HEK293 (cell line): ENCODE data around the gene TRIM40.

Source experiments
- CTCF ChIA-PET: fragments of 350-600 bp; formaldehyde crosslinking; extraction: SDS; loops from one replicate; lab custom pipeline; 2021; ENCODE audit warnings: antibody characterized with exemption; lab: Yijun Ruan, JAX
- POLR2A ChIA-PET: fragments of 300-600 bp; formaldehyde crosslinking; extraction: SDS; loops from one replicate; lab custom pipeline; 2020; ENCODE audit warnings: antibody characterized with exemption, inconsistent platforms; lab: Yijun Ruan, JAX
- H3K27ac ChIP-seq: fragments of 200-500 bp; sonication (Bioruptor generic); 2 replicates; pipeline ENCODE4 v1.5.1; 2014; ENCODE audit warnings: low read depth, low read length, control low read depth, inconsistent platforms; ENCODE audit errors: extremely low read depth
- H3K36me3 ChIP-seq, 2 experiments: fragments of 200-500 bp in 1 of 2; sonication (Bioruptor generic) in 1 of 2; 1 replicate in 1 of 2; 2 replicates in 1 of 2; pipeline ENCODE4 v1.5.1; 2014 to 2017; ENCODE audit warnings: inconsistent platforms in 2 of 2, low read length in 2 of 2; ENCODE audit not compliant: control insufficient read depth in 2 of 2, insufficient read depth in 1 of 2
- H3K4me1 ChIP-seq: fragments of 200-500 bp; sonication (Bioruptor generic); 2 replicates; pipeline ENCODE4 v1.5.1; 2014; ENCODE audit warnings: mild to moderate bottlenecking, low read length, inconsistent platforms; ENCODE audit not compliant: control insufficient read depth, insufficient read depth
- H3K4me3 ChIP-seq: 2 replicates; pipeline ENCODE4 v1.5.1; 2011; ENCODE audit warnings: low read depth, mild to moderate bottlenecking, control low read depth, low read length, moderate library complexity
- H3K9me3 ChIP-seq: fragments of 200-500 bp; sonication (Bioruptor generic); 2 replicates; pipeline ENCODE4 v1.5.1; 2014; ENCODE audit warnings: low read depth, low read length, inconsistent platforms; ENCODE audit not compliant: control insufficient read depth, insufficient read depth
- GLIS1 ChIP-seq: fragments of 450-650 bp; formaldehyde crosslinking; IDR thresholded peaks from 2 replicates; pipeline ENCODE4 v1.5.1; 2016; ENCODE audit warnings: missing biosample characterization, missing genetic modification characterization
- KLF9 ChIP-seq: fragments of 450-650 bp; formaldehyde crosslinking; IDR thresholded peaks from 2 replicates; pipeline ENCODE4 v1.5.1; 2016; ENCODE audit warnings: missing biosample characterization, missing genetic modification characterization, low read depth
- OVOL3 ChIP-seq: fragments of 450-650 bp; formaldehyde crosslinking; IDR thresholded peaks from 2 replicates; pipeline ENCODE4 v1.5.1; 2016; ENCODE audit warnings: missing biosample characterization, missing genetic modification characterization
- PRDM6 ChIP-seq: fragments of 450-650 bp; formaldehyde crosslinking; IDR thresholded peaks from 2 replicates; pipeline ENCODE4 v1.5.1; 2017; ENCODE audit warnings: missing biosample characterization, missing genetic modification characterization
- YY2 ChIP-seq: fragments of 450-650 bp; formaldehyde crosslinking; IDR thresholded peaks from 2 replicates; pipeline ENCODE4 v1.5.1; 2016; ENCODE audit warnings: missing biosample characterization, missing genetic modification characterization
- ZNF112 ChIP-seq: fragments of 450-650 bp; formaldehyde crosslinking; IDR thresholded peaks from 2 replicates; pipeline ENCODE4 v1.5.0; 2017; ENCODE audit warnings: missing biosample characterization, missing genetic modification characterization
- ZNF121 ChIP-seq: fragments of 450-650 bp; formaldehyde crosslinking; IDR thresholded peaks from 2 replicates; pipeline ENCODE4 v1.5.1; 2016; ENCODE audit warnings: missing biosample characterization, missing genetic modification characterization
- ZNF174 ChIP-seq: fragments of 450-650 bp; formaldehyde crosslinking; IDR thresholded peaks from 2 replicates; pipeline ENCODE4 v1.5.0; 2017; ENCODE audit warnings: missing biosample characterization, mild to moderate bottlenecking, missing genetic modification characterization
- ZNF274 ChIP-seq, 2 experiments: fragments of 200-500 bp in 1 of 2; fragments of 450-650 bp in 1 of 2; sonication (Bioruptor generic) in 1 of 2; formaldehyde crosslinking in 1 of 2; IDR thresholded peaks; 2 replicates each; pipeline versions ENCODE4 v1.5.1 to v1.6.1; 2014 to 2016; ENCODE audit warnings: borderline replicate concordance in 1 of 2, inconsistent platforms in 1 of 2, low read length in 1 of 2, missing biosample characterization in 1 of 2, missing genetic modification characterization in 1 of 2
- ZNF311 ChIP-seq: fragments of 450-650 bp; formaldehyde crosslinking; IDR thresholded peaks from 2 replicates; pipeline ENCODE4 v1.5.1; 2017; ENCODE audit warnings: missing biosample characterization, missing genetic modification characterization, borderline replicate concordance
- ZNF529 ChIP-seq: fragments of 450-650 bp; formaldehyde crosslinking; IDR thresholded peaks from 2 replicates; pipeline ENCODE4 v1.5.1; 2017; ENCODE audit warnings: missing genetic modification characterization, missing biosample characterization; ENCODE audit not compliant: insufficient replicate concordance
- ZNF530 ChIP-seq: fragments of 450-650 bp; formaldehyde crosslinking; IDR thresholded peaks from 2 replicates; pipeline ENCODE4 v1.5.1; 2016; ENCODE audit warnings: low read depth, missing biosample characterization, missing genetic modification characterization
- ZNF544 ChIP-seq: fragments of 450-650 bp; formaldehyde crosslinking; IDR thresholded peaks from 2 replicates; pipeline ENCODE4 v1.5.0; 2017; ENCODE audit warnings: missing biosample characterization, missing genetic modification characterization
- ZNF548 ChIP-seq: fragments of 450-650 bp; formaldehyde crosslinking; IDR thresholded peaks from 2 replicates; pipeline ENCODE4 v1.5.1; 2016; ENCODE audit warnings: missing biosample characterization, missing genetic modification characterization
- ZNF549 ChIP-seq: fragments of 450-650 bp; IDR thresholded peaks from 2 replicates; pipeline ENCODE4 v1.5.1; 2018; ENCODE audit warnings: missing biosample characterization, missing genetic modification characterization, mild to moderate bottlenecking, inconsistent platforms, moderate library complexity
- ZNF626 ChIP-seq: fragments of 450-650 bp; sonication (Bioruptor Pico); formaldehyde crosslinking; IDR thresholded peaks from 2 replicates; pipeline ENCODE4 v1.5.1; 2018; ENCODE audit warnings: missing biosample characterization, missing genetic modification characterization, inconsistent platforms
- ZNF639 ChIP-seq: fragments of 450-650 bp; formaldehyde crosslinking; IDR thresholded peaks from 2 replicates; pipeline ENCODE4 v1.5.1; 2016; ENCODE audit warnings: missing biosample characterization, missing genetic modification characterization
- ZNF777 ChIP-seq: fragments of 450-650 bp; formaldehyde crosslinking; IDR thresholded peaks from 2 replicates; pipeline ENCODE4 v1.5.1; 2017; ENCODE audit warnings: missing biosample characterization, missing genetic modification characterization, borderline replicate concordance

Gene TRIM40

GRCh38 chr6:30092852-30093543, 42.9 kb upstream of the TRIM40 start (continued):
- TF ChIP-seq ZNF544 (tag by site-specific recombination), result no peak
- no peak for TF ChIP-seq ZNF274 (IDR thresholded peaks at IDR 0.05; ENCODE audit: low read length)
- TF ChIP-seq ZNF274 (tag by site-specific recombination; IDR thresholded peaks at IDR 0.05; ENCODE audit: borderline replicate concordance), result no peak
- no peak for TF ChIP-seq ZNF112
- no peak for TF ChIP-seq ZNF121 (tag by site-specific recombination)
- TF ChIP-seq OVOL3, result no peak
- no peak for TF ChIP-seq KLF9
- TF ChIP-seq ZNF777 (tag by site-specific recombination), result no peak
- no peak for TF ChIP-seq ZNF639 (tag by site-specific recombination)
- TF ChIP-seq ZNF549 (tag by site-specific recombination), result no peak

GRCh38 chr6:30093951-30094661, 41.8 kb upstream of the TRIM40 start:
- CTCF ChIA-PET, result interaction anchor here (0.6 to 2.6 kb wide), 8 partner anchors 8 to 81 kb away, joined by 3 to 10 read pairs (median 4); no protein-coding TSS in a partner anchor
- Histone ChIP-seq H3K4me3 (no peak overlapping the region), H3K9me3 (no peaks in the 10 kb centered on the region), H3K36me3 (no peaks in the 10 kb centered on the region), H3K27ac (no peak overlapping the region), H3K4me1 (peaks cover 11% of the 10 kb centered on the region)
- POLR2A ChIA-PET, result no interaction called here
- TF ChIP-seq ZNF529 (tag by site-specific recombination) (no peak), ZNF174 (tag by site-specific recombination) (no peak), ZNF548 (tag by site-specific recombination) (no peak), GLIS1 (tag by site-specific recombination) (no peak), ZNF311 (tag by site-specific recombination) (no peak), ZNF530 (tag by site-specific recombination) (no peak), ZNF639 (tag by site-specific recombination) (no peak), PRDM6 (no peak), YY2 (tag by site-specific recombination) (no peak), ZNF626 (tag by site-specific recombination) (no peak)
